Activated CD4-positive, alpha-beta T cell treated with anti-CD3 and anti-CD28 coated beads for 24 hours (primary cell): ENCODE measurements around the gene HLA-DRB1.
A peak's percentile ranks its signal among the peaks of the same experiment; 100 is the strongest.
"Not testable (repeated sequence)": the region's sequence is repeated elsewhere in the genome, so short reads cannot be mapped to it uniquely, and the experiment has no call there.

ENCODE experiments used
- DNase-seq, 2 donors: peaks; one replicate each; pipeline ENCODE4 v3.0.0-alpha.2; 2020; ENCODE audit warnings: low read depth in 2 of 2

The HLA-DRB1 gene

DNA sequence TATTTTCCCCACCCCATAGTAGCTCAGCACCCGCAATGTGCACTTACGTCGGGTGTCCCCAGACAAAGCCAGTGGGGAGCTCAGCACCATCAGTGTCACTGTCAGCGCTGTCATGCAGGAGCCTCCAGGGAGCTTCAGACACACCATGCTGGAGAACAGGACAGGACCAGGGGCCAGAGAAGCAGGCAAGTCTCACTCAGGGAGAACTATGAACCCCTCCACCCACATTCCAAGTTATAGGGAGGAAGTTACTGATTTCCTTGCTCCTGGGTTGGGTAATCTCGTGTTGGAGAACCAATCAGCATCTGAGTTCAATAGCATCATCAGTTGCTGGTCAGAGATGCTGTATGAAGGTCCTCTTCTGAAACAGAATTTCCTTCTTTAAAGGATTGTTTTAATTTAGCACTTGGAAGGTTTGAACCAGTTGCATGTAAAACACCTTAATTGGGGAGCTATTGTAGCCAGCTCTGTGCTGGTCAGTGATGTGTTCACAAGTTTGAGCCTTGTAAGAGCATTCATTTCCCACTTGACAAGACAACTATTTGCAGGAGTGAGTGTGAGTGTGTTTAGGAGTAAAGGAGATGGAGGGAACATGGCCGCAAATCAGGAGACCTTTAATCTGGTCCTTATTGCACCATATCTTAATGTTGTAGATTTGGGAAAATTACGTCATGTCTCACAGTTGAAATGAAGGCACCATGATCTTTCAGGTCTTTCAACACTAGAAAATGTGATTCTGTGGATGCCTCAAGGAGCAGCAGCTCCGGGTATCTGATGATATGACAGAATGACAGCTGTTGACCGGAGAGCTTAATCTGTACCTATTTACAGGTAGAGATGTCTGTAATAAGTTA lies at the start of gene HLA-DRB1:
TSS of gene HLA-DRB1 (minus strand) at position 253 of the 854 bp plus-strand sequence. CDS start at position 147, 106 bp downstream.
- DNase-seq: no peak

DNA sequence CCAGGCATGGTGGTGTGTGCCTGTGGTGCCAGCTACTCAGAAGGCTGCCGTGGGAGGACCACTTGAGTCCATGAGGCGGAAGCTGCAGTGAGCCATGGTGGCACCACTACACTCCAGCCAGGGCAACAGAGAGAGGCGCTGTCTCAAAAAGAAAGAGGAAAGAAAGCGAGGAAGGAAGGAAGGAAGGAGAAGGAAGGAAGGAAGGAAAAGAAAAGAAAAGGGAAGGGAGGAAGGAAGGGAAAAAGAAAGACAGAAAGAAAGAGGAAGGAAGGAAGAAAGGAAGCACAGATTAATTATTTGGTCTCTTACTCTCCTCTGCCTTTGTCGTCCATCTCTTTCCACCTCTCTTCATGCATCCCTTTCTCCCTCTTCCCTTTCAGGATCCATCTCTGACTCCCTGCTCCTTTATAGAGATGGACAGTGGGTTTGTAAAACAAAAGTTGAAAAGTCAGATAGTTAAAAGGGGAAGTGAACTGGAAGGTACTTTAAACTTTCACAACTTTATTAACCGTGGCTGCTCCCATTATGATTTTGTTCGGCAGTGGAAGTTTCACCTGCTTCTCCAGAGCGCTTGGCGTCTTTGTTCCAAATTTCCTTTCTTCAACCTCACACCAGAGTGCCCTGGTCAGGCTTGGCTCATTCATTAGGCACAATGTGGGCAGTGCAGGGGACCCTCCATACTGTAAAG lies 49.0 kb upstream of the HLA-DRB1 start:
- no peak for DNase-seq

DNA sequence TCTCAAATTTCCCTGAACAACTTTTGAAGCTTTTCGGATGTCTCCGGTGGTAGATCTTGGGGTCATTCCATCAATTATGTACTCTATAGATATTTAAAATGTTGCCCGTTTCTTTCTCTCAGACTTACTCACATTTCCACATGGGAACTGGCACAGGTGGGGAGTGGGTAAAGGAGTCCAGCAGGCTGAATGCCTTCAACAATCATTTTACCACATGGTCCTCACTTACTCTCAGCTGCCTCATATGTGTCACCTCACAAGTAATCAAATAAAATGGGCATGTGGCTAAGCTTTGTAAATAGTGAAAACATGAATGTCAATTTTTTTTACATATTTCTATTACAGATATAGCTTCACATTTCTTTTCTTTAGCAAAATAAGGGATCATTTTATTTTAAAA lies 48.2 kb upstream of the HLA-DRB1 start:
- no peak for DNase-seq

DNA sequence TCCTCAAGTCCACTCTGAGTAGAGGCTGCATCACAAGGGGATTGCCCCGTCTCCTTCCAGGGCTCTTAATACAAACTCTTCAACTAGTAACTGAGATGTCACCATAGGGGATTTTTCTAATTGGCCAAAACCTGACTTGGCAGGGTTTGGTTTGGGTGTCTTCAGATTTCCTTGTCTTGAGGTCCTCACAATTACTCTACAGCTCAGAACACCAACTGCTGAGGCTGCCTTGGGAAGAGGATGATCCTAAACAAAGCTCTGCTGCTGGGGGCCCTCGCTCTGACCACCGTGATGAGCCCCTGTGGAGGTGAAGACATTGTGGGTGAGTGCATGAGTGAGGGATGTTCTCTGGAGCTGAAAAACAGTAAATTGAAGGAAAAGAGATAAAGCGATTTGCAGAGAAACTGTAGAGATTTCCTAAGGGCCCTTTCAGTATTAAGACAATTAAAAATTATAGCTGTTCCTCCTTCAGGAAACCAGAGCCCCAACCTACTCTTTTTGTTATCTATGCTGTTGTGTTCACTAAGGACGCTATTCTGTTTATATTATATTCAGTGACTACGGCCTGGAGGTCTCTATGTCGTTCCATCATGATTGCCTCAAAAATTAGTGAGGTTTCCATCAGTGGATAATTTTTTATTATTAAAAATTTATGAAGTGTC lies 47.7 kb upstream of the HLA-DRB1 start, which contains the start of gene HLA-DQA1:
TSS of gene HLA-DQA1 (plus strand) at position 188 of the 662 bp plus-strand sequence. CDS start at position 241, 53 bp downstream.
- no peak for DNase-seq

DNA sequence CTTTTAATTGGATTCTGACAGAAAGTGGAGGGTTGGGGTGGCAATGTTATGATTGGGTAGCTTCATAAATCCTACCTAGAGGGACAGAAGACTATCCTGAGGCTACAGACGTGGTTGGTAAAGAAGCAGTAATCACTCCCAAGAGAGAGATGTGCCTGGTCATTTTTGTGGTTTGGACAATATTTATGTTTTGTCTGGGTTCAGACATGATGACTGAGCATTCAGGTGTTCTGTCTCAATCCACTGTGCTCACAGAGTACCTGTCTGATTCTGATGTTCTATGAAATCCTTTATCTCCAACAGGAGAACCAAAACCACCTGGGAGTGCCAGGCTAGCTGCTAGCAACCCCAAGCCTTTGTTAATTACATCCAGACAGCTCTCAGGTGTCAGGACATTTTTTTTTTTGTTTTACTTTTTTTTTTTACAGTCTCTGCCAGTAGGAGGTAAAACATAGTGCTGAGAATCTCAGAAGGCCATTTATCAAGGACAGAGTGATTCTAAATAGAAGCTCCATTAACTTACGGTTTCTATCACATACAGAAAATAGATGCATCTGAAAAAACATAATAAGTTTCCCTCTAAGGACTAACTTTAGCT lies 46.0 kb upstream of the HLA-DRB1 start:
- no peak for DNase-seq

DNA sequence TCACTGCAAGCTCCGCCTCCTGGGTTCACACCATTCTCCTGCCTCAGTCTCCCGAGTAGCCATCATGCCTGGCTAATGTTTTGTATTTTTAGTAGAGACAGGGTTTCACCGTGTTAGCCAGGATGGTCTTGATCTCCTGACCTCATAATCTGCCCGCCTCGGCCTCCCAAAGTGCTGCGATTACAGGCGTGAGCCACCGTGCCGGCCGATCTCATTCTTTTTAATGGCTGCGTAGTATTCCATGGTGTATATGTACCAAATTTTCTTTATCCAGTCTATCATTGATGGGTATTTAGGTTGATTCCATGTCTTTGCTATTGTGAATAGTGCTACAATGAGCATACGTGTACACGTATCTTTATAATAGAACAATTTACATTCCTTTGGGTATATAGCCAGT lies 40.1 kb upstream of the HLA-DRB1 start:
- not testable (repeated sequence) for DNase-seq

DNA sequence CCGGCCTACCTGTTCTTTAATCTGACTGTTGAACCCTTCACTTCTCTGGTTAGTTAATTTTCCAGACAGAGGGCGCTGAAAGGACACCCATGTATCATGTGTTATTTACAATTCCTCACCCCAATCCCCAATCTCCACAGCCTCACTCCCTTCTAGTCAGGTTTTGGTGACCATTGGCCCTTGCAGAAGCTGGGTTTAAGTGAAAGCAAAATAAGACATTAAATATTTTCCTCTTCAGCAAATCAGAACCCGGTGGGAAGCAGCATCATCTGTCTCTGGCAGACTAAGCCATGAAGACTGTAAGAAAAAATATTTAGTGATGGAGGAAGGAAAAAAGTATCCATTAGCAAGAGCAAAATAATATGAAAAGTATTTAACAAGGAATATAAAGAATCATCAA lies 38.2 kb upstream of the HLA-DRB1 start:
- no peak for DNase-seq

DNA sequence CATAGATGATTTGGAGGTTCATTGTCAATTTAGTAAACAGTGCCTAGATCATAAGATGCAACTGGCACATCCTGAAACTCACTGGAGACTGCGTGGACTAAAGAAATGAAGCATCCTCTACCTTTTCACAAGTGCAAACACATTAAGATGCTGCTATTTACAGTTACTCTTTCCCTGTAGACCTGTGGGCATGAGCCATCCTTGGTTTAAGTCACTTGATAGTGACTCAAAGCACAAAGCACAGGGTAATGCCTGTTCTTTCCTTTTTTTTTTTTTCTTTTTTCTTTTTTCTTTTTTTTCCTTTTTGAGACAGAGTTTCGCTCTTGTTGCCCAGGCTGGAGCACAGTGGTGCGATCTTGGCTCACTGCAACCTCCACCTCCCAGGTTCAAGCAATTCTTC lies 37.6 kb upstream of the HLA-DRB1 start:
- no peak for DNase-seq

DNA sequence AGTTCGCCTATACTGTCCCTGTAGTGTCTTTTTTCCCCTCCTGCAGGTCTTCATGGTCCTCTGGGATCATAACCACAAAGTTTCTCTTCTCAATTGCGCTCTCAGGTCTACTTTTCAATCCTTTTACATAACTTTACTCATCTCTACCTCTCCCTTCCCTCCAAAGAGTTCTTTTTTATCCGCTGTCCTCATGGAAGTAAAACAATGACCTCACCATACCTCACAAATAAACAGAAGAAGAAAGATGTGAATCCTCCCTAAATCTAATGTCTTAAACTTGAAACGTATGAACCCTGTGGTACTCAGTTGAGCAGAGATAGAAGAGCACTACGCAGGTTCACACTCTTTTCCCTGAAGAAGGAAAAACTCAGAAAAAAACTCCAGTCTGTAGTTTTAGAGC lies 35.5 kb upstream of the HLA-DRB1 start:
- no peak for DNase-seq

DNA sequence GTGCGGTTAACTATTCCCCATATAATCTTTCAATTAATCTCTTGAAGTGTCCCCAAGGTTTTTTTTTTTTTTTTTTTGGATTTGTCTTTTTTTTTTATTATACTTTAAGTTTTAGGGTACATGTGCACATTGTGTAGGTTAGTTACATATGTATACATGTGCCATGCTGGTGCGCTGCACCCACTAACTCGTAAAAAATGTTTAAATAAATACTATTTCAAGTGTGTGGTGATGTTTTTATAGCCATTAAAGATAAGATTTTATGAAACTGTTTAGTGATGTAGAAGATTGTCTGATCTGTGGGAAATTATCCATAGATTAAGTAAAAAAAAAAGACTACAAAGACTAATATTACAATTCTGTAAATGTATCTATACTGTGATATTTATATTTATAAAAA lies 34.9 kb upstream of the HLA-DRB1 start:
- no peak for DNase-seq

DNA sequence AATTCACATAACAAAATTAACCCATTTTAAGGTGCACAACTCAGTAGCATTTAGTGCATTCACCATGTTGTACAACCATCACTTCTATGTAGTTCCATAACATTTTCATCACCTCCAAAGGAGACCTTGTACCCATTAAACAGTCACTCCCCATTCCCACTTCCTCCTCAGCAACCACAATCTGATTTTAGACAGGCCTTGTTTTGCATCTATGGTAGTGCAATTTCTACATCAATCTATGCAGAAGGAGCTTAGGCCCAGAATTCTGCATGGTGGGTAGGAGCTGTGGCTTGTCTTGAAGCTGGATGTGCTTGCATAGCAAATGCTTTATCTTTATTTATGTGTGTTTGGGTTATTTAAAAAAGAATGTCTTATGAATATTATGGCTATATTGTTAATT lies 34.0 kb upstream of the HLA-DRB1 start:
- no peak for DNase-seq

DNA sequence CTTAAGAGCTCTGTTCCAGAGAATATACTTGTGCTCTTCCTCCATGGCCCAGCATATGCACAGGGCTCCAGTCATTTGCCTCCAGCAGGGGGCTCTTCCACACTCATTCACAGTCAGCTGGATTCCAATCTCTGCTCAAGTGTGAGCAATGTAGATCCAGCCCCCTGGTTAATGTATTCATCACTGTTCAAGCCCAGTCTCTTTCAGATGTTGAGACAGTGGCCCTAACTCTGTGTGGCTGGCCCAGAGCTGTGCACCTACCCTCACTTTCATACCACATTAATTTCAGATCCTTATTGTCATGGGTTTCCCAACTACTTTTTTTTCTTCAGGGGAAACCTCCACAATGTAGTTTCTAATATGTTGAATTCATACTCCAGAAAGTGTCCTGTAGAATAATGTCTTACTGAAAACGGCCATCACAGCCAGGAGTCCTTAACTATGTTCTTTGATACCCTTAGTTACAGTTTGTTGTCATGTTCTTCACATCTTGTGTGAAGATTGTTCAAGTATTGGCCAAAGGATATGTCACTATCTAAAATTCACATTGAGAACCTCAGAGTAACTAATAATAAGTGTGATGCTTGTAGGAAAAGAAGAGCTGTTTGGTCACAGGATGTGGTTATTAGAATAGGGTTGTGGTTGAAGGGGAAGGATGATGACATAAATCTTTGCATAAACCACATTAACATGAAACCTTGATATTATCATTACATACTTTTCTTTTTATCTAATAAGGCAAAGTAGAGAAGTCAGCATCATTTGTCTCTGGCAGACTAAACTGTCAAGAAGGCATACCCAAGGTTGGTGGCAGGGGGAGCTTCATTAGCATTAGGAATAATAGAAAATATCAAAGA lies 33.1 kb upstream of the HLA-DRB1 start:
- peak in 1 of 2 donors; percentile 20 for DNase-seq

DNA sequence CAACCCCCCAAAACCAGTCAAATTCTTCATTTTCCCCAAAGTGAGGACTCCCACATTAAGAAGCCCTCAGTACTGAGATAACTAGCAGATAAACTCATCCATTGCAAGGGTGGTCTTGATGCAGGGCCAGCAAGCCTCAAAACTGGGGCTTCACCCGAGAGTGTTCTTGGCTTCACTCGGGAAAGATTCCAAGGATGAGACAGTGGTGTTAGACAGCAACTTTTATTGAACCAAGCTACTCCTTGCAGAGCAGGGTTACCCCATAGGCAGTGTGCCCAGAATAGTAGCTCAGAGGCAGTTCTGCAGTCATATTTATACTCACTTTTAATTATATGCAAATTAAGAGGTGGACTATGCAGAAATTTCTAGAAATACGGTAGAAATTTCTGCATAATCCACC lies 31.7 kb upstream of the HLA-DRB1 start:
- no peak for DNase-seq

DNA sequence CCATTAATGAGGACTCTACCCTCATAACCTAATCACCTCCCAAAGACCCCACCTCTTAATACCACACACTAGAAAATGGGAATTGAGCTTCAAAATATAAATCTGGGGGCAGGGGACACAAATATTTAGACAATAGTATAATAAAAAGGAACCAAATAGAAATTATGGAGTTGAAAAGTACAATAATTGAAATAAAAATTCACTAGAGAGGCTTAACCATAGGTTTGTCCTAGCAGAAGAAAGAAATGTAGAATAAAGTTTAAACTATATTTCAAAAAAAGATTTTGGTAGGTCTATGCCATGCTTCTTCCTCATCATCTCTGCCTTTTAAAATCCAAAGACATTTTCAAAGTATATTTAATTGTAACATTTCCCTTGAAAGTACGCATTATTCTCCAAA lies 28.1 kb upstream of the HLA-DRB1 start:
- DNase-seq: no peak

DNA sequence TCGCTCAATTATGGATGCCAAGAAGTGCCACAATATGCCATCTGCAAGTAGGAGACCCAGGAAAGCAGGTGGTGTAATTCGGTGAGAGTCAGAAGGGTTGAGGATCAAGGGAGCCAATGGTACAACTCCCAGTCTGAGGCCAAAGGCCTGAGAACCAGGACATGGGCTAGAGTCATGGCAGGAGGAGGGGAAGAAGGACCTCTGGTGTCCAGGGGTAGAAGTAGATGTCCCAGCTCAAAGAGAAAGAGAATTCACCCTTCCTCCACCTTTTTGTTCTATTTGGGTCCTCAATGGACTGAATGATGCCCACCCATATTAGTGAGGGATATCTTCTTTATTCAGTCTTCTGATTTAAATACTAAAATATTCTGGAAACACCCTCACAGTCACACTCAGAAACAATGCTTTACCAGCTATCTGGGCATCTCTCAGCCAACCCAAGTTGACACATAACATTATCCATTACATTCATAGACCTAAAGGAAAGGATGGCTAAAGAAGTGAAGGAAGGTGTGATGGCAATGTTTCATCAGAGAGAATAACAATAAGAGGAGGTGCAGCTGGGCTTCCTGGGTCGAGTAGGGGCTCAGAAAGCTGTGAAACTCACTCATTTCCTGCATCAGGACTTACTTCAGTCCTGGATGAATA lies 26.4 kb upstream of the HLA-DRB1 start:
- DNase-seq: no peak

DNA sequence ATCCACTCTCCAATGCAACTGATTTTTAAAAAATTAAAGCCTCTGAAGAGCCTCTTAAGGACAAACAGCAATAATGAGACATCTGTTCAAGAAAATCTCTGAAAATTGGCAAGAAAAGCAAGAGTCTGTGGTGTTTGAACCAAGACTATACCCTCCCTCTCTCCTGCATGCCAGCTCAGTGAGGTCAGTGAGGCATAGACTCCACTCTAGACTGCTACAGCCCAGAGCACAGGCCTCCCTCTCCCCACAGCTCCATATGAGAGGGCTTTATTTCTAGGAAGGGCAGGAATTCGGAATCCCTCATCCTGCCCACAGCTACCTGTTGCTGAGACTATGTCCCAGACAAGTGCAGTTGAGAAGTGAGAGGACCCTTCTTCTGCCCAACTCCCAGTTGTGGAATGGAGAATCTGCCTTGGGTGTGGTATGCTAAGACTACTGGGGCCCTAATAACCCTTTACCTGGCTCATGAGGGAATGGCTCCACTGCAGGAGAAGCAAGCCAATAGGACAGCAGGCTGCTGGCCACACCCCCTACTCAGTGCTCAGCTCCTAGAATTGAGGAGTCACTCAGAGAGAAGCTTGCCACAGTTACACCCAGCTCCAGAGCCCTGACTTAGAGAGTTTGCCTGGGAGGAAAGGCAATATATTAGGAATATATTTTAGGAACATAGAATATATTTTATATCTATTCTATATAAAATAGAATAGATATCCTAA lies 24.9 kb upstream of the HLA-DRB1 start:
- DNase-seq: no peak

DNA sequence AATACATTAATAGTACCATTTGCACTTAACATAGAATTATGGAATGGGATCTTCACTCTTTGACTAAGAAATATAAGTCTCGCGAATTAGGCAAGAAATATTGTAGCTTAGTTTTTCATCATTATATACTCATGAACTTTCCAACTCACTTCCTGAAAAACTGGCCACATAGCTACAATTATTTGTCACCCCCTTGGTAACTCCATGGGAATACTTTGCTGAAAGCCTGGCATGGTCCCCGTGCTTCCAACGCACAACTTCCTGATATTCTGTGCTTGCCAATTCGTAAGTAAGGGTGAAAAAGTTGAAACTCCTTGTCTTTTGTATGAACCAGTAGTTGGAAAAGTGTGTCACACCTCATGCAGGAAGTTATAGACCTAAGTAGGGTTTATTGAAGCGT lies 23.8 kb upstream of the HLA-DRB1 start:
- no peak for DNase-seq

DNA sequence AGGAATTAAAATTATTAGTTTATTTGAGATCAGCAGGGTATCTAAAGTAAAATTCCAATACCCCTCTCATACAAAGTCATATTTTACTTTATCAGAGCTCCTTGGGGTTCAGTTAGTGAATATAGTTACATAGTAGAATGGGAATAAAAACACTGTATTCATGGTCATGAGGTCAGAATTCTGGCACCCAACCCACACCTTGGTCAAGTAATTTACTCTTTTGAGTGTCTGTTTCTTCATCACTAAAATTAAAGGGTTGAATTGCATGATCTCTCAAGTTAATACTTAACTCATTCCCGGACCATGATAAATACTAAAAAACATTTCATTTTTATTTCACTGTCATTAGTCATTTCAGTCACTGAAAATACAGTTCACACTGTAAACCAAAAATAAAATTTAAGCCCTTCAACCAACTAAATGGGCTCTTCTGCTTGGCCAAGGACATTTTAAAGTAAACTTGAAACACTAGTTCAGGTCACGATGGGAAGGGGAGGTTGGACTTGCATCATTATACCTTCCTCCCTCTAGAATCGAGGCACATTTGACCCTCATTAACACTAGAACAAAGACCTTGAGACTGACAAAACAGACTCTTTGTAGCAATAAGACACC lies 21.1 kb upstream of the HLA-DRB1 start:
- DNase-seq: no peak
